GM19035 (cell line): ENCODE measurements around the gene CAMK1D.
"Not testable (repeated sequence)": the region's sequence is repeated elsewhere in the genome, so short reads cannot be mapped to it uniquely, and the experiment has no call there.

ENCODE experiments used
- ATAC-seq: cut with Tn5 transposase; IDR thresholded peaks from one replicate; pipeline ENCODE4 v1.9.1; 2021; ENCODE audit not compliant: unreplicated experiment

CAMK1D gene

GRCh38 chr10:12740813-12741212, 391.5 kb downstream of the CAMK1D start:
- no peak for ATAC-seq

- no peak for ATAC-seq
These were observed 392.0 kb downstream of the CAMK1D start for GRCh38 chr10:12741360-12741804.

DNA sequence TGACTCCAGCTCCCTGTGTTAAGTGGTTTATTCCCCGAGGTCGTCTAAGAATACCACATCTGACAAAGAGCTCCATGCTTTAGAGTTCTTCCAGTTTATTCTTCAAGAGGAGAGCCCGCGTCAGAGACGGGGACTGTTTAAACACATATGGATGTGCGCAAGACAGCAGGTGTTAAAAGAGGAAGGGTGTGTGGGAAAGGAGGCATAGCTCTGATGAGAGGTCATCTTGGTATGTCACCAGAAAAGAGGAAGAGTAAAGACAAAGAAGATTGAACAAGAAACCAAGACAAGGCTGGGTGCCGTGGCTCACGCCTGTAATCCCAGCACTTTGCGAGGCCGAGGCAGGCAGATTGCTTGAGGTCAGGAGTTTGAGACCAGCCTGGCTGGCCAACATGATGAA, 393.4 kb downstream of the CAMK1D start:
- no peak for ATAC-seq

GRCh38 chr10:12743466-12743865, 394.1 kb downstream of the CAMK1D start:
- not testable (repeated sequence) for ATAC-seq

DNA sequence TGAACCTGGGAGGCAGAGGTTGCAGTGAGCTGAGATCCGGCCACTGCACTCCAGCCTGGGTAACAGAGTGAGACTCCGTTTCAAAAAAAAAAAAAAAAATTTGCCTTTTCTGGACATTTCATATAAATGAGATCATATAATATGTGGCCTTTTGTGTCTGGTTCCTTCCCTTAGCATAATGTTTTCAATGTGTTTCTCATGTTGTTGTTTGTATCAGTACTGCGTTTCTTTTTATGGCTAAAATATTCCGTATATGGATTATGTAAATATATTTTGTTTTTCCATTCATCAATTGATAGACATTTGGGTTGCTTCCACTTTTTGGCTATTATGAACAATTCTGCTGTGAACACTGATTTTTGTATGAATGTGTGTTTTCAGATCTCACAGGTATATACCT, 394.6 kb downstream of the CAMK1D start:
- no peak for ATAC-seq

DNA sequence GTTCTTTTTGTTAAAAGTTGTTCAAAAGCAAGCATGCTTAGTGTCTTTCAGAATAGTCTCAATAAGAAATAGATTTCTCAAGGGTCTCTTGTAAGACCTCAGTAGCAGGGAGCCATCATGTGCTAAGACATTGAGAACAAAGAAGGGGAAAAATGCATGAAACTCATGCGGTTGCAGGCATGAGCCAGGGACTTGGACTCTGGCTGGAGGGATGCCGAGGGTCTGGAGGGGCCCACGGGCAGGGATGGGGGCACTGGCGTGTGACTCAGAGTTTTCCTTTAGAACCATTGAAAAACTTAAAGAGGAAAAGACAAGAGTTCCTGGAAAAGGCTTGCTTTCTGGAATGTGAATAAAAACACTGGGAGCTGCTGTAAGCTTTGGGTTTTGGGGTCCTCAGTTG, 398.8 kb downstream of the CAMK1D start:
- no peak for ATAC-seq

DNA sequence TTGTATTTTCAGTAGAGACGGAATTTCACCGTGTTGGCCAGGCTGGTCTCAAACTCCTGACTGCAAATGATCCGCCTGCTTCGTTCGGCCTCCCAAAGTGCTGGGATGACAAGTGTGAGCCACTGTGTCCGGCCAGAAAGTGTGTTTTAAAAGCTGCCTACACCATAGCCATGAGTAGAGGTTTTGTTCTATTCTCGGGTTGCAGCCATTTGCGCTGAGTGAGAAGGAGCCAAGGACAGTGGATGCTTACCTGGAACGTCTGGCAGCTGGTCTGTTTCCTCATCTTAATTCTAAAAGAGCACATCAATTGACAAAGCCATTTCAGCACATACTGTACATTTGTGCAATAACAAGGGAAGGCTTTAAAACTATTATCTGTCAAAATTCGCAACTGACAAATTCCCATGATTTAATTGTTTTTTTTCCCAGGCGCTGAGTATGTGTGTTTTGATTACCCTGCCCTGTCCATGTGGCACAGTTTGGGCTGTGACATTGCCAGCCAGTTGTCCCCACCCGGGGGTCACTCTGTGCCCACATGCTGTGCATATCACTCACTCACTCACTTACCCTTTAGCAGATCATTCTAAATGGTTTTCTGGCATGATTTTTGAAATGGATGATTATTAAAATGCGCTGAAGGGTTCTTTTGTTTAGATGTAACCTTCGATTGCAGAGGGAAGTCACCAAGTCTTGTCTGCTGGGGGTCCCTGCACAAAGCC, 400.6 kb downstream of the CAMK1D start:
- ATAC-seq, result no peak

DNA sequence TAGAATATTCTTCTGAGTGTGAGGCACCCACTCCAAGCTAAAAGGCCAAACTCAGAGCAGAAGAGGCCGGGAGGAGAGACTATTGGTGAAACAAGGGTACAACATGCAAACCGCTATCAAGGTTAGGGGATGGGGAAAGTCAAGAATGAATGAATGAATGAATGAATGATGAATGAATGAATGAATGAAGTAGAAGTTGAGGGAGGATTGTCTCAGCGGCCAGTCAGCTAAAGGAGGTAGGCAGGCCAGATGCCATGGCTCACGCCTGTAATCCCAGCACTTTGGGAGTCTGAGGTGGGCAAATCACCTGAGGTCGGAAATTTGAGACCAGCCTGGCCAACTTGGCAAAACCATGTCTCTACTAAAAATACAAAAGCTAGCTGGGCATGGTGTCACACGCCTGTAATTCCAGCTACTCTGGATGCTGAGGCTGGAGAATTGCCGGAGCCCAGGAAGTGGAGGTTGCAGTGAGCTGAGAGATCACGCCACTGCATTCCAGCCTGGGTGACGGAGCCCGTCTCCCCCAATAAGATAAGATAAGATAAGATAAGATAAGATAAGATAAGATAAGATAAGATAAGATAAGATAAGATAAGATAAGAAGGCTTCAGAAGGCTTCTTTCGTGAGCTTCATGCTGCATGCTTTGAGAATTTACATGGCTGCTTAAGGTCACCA, 401.3 kb downstream of the CAMK1D start:
- no peak for ATAC-seq

DNA sequence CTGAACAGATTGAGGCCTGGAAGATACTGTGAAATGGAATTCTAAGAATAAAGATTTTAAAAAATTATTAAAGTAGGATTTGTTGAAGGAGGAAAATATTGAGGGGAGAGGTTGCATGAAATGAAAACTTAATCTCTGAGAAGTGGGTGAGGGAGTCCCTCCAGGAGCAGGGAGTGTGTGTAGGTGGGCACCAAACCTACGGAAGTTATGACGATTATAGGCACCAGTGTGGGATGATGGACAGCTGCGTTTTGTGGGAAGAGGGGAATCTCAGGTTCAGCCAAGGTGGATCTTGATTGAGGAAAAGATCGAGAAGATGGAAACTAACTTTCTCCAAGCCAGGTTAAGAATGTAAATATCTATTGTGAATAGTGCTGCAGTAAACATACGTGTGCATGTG, 405.7 kb downstream of the CAMK1D start:
- no peak for ATAC-seq

DNA sequence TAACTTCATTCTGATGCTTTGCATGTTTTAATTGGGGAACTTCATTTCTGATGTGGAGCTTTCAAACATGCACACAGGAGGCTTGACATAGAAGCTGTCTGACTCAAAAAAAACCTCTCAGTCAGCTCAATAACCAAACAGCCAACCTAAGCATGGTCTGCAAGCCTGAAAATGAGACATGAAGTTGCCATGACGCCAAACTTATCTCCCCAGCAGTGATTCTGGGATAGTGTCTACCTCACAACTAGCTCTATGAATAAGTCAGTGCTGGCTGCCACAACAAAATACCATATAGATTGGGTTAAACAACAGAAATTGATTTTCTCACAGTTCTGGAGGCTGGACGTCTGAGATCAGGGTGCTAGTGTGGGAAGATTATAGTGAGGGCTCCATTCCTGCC, 408.0 kb downstream of the CAMK1D start:
- no peak for ATAC-seq

GRCh38 chr10:12758271-12758670, 408.9 kb downstream of the CAMK1D start:
- ATAC-seq, result no peak

GRCh38 chr10:12766223-12766622, 416.9 kb downstream of the CAMK1D start:
- ATAC-seq, result no peak

DNA sequence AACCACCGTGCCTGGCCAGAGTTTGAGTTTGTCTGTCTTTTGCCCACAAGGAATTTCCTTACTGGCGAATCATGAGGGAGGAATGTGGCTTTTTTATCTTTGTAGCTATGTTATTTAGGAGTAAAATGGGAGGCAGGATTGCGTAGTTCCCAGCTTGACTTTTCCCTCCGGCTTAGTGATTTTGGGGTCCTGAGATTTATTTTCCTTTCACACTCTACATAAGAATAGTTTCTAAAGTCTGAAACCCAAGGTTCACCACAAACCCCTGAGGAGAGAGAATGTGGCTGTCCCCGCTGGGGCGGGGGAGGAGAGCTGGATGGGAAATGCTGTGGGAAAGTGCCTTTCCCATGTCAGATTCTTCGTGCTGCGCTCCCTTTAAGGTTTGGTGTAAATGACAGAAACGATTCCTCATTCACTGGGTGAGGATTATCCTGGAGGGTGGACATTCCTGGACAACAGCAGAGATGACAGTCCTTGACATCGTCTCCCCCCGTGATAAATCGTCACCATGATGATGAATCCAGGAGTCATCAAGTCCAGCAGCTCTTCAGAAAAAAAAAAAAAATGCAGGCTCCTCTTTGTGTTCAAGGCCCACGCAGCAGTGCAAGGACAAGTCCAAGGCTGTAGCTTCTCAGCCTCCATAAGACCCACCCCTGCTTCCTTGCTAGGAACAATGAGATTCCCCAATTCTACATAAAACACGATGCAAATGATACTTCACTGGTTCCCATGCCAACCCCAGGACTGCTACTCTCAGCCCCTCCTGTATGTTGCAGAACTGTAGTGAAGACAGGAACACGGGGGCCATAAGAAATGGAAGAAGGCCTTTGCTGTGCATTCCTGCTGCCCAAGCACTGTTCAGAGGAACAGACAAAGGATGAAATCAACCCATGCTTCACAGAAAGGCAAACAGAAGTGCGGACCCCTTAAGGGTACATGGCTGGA, 419.1 kb downstream of the CAMK1D start:
- ATAC-seq, result no peak

GRCh38 chr10:12769323-12770044, 420.1 kb downstream of the CAMK1D start:
- ATAC-seq, result no peak

- no peak for ATAC-seq
These were observed 422.8 kb downstream of the CAMK1D start for GRCh38 chr10:12771981-12772760.

DNA sequence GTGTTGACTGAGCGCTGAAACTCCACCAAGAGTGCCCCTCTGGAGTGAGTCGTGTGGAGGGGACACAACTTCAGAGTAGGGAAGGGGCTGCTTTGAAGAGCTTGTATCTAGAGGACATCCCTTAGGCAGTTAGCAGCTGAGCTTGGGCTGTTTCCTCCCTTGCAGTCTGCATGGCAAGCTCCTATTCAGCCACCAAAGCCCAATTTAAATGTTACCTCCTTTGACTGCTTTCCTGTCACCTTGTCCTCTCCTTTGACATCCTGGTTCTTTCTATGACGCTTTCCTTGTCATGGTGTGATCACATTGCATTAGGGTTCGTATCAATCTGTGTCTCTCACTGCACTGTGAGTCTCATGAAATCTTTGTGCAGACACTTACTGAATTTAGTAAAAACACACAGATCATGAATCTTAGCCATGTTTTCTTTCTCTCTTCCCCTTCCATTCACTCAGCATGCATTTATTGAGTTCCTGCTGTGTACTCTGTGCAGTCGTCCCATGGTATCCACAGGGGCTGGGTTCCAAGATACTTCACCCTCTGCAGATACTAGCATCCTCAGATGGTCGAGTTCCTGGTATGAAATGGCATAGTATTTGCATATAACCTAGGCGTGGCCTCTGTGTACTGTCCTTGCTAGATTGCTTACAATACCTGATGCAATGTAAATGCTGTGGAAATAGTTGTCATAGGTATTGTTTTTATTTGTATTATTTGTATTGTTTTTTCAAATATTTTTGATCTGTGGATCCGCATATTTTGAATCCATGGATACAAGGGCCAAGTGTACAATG, 423.6 kb downstream of the CAMK1D start:
- ATAC-seq, result no peak

DNA sequence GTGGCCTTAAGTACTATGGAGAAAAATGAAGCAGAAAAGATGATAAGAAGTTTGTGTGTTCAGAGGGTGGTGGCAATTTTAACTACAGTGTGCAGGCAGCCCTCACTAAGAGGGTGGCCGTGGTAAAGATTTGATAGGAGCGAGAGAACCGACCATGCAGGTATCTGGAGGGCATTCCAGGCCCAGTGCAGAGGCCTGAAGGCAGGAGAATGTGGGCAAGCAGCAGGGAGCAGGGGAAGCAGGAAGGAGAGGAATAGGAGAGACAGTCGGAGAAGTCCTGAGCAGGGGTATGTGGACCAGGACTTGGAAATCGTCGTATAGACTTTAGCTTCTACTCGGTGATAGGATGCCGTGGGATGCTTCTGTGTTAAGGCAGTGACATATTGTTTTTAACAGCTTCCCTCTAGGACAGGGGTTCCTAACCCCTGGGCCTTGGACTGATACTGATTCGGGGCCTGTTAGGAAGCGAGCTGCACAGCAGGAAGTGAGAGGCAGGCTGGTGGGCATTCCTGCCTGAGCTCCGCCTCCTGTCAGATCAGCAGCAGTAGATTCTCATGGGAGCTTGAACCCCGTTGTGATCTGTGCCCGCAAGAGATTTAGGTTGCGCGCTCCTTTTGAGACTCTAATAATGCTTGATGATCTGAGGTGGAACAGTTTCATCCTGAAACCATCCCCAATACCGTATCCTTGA, 425.0 kb downstream of the CAMK1D start:
- no peak for ATAC-seq

- ATAC-seq, result no peak
These were observed 428.7 kb downstream of the CAMK1D start for GRCh38 chr10:12777840-12778585.
